ENCODE data around the gene FAM43A.

Gene FAM43A

GRCh38 chr3:194675680-194676079 is 10.0 kb upstream of the FAM43A start:
- H3K79me2 ChIP-seq (ENCODE audit: insufficient read depth, low read depth), result peaks cover 13% of the 10 kb centered on the region
- TF ChIP-seq CTCF (conservative IDR thresholded peaks at IDR 0.05; ENCODE audit: low read depth, low read length), result no peak

GRCh38 chr3:194676471-194676870 is 9.2 kb upstream of the FAM43A start:
- H3K79me2 ChIP-seq (ENCODE audit: insufficient read depth, low read depth), result peaks cover 5% of the 10 kb centered on the region; the same call in 1 of the 2 replicates
- no peak for TF ChIP-seq CTCF (conservative IDR thresholded peaks at IDR 0.05; ENCODE audit: low read depth, low read length)
- H3K4me3 ChIP-seq (IDR thresholded peaks at IDR 0.05; ENCODE audit: insufficient read depth, low read depth, low read length), result no peak overlapping the region

More at GRCh38 chr3:194675680-194676079, 10.0 kb upstream of the FAM43A start:
- H3K4me2 ChIP-seq, result no peak overlapping the region
- no peak overlapping the region for H3K4me3 ChIP-seq (IDR thresholded peaks at IDR 0.05; ENCODE audit: insufficient read depth, low read depth, low read length)
- no peak overlapping the region for H2AFZ ChIP-seq (ENCODE audit: low read depth)
- no peaks in the 10 kb centered on the region for H3K36me3 ChIP-seq (ENCODE audit: insufficient read depth)
- H3K27me3 ChIP-seq (ENCODE audit: insufficient read depth, low read depth), result no peaks in the 10 kb centered on the region
- H3K27ac ChIP-seq, result no peak overlapping the region
- H3K9ac ChIP-seq, result no peak overlapping the region
- peaks cover 10% of the 10 kb centered on the region for H3K4me1 ChIP-seq (ENCODE audit: low read depth, poor library complexity, severe bottlenecking)
- peaks cover 5% of the 10 kb centered on the region; the same call in 1 of the 2 replicates for H4K20me1 ChIP-seq (ENCODE audit: insufficient read depth)

GRCh38 chr3:194680888-194681615 is 4.6 kb upstream of the FAM43A start:
- Histone ChIP-seq H4K20me1 (ENCODE audit: insufficient read depth) (no peaks in the 10 kb centered on the region), H3K27ac (no peak overlapping the region), H3K36me3 (ENCODE audit: insufficient read depth) (no peaks in the 10 kb centered on the region), H3K4me3 (IDR thresholded peaks at IDR 0.05; ENCODE audit: insufficient read depth, low read depth, low read length) (no peak overlapping the region), H2AFZ (ENCODE audit: low read depth) (no peak overlapping the region), H3K4me2 (no peak overlapping the region), H3K79me2 (ENCODE audit: insufficient read depth, low read depth) (no peaks in the 10 kb centered on the region), H3K4me1 (ENCODE audit: low read depth, poor library complexity, severe bottlenecking) (peaks cover 30% of the 10 kb centered on the region), H3K27me3 (ENCODE audit: insufficient read depth, low read depth) (no peaks in the 10 kb centered on the region), H3K9ac (no peak overlapping the region)
- no peak for TF ChIP-seq CTCF (conservative IDR thresholded peaks at IDR 0.05; ENCODE audit: low read depth, low read length)

More at GRCh38 chr3:194676471-194676870, 9.2 kb upstream of the FAM43A start:
- no peaks in the 10 kb centered on the region for H4K20me1 ChIP-seq (ENCODE audit: insufficient read depth)
- peaks cover 3% of the 10 kb centered on the region for H3K4me1 ChIP-seq (ENCODE audit: low read depth, poor library complexity, severe bottlenecking)
- H3K9ac ChIP-seq, result no peak overlapping the region
- H3K27me3 ChIP-seq (ENCODE audit: insufficient read depth, low read depth), result no peaks in the 10 kb centered on the region
- H3K36me3 ChIP-seq (ENCODE audit: insufficient read depth), result no peaks in the 10 kb centered on the region
- no peak overlapping the region for H3K27ac ChIP-seq
- no peak overlapping the region for H3K4me2 ChIP-seq
- H2AFZ ChIP-seq (ENCODE audit: low read depth), result no peak overlapping the region

GRCh38 chr3:194682189-194682693 is 3.4 kb upstream of the FAM43A start:
- H3K4me2 ChIP-seq, result peak overlapping the region; percentile 70
- H3K27ac ChIP-seq, result no peak overlapping the region
- no peaks in the 10 kb centered on the region for H3K79me2 ChIP-seq (ENCODE audit: insufficient read depth, low read depth)
- H3K4me3 ChIP-seq (IDR thresholded peaks at IDR 0.05; ENCODE audit: insufficient read depth, low read depth, low read length), result no peak overlapping the region
- peaks cover 10% of the 10 kb centered on the region for H3K27me3 ChIP-seq (ENCODE audit: insufficient read depth, low read depth)
- H3K36me3 ChIP-seq (ENCODE audit: insufficient read depth), result no peaks in the 10 kb centered on the region
- no peak overlapping the region for H3K9ac ChIP-seq
- H4K20me1 ChIP-seq (ENCODE audit: insufficient read depth), result no peaks in the 10 kb centered on the region
- peak overlapping the region; percentile 73; the same call in 1 of the 2 replicates for H2AFZ ChIP-seq (ENCODE audit: low read depth)
- H3K4me1 ChIP-seq (ENCODE audit: low read depth, poor library complexity, severe bottlenecking), result peaks cover 40% of the 10 kb centered on the region
- TF ChIP-seq CTCF (conservative IDR thresholded peaks at IDR 0.05; ENCODE audit: low read depth, low read length), result no peak
